Astrocyte (in vitro differentiated cells and primary cell): ENCODE data around the gene C1orf21. TPM values are rescaled to one million over a fixed set of nuclear protein-coding genes. Genes with fewer than 3 reads are reported as not detected.

Experiments used
- DNase-seq: peaks from one replicate; pipeline ENCODE4 v3.0.0-alpha.2; 2010; ENCODE audit warnings: low read depth
- FAIRE-seq: peaks from 2 replicates; lab custom pipeline; 2011; peaks lifted over from hg19 to GRCh38; lab: Jason Lieb, UNC
- H2AFZ ChIP-seq: 2 replicates; pipeline ENCODE4 v1.6.0; 2012; ENCODE audit warnings: low read depth, low read length, inconsistent platforms
- H3K27ac ChIP-seq: 2 replicates; pipeline ENCODE4 v1.5.1; 2011; ENCODE audit warnings: low read depth, low read length, inconsistent platforms
- H3K27me3 ChIP-seq: 2 replicates; pipeline ENCODE4 v1.6.0; 2011; ENCODE audit warnings: low read length, inconsistent platforms; ENCODE audit not compliant: insufficient read depth
- H3K36me3 ChIP-seq: 2 replicates; pipeline ENCODE4 v1.5.1; 2011; ENCODE audit warnings: low read length, inconsistent platforms; ENCODE audit not compliant: insufficient read depth
- H3K4me1 ChIP-seq: 2 replicates; pipeline ENCODE4 v1.5.1; 2011; ENCODE audit warnings: low read length, inconsistent platforms; ENCODE audit not compliant: insufficient read depth
- H3K4me2 ChIP-seq: 2 replicates; pipeline ENCODE4 v1.6.0; 2012; ENCODE audit warnings: low read length, inconsistent platforms
- H3K4me3 ChIP-seq: 2 replicates; pipeline ENCODE4 v1.5.1; 2011; ENCODE audit warnings: low read depth, mild to moderate bottlenecking, low read length, inconsistent platforms; ENCODE audit not compliant: insufficient read depth
- H3K79me2 ChIP-seq: 2 replicates; pipeline ENCODE4 v1.6.0; 2012; ENCODE audit warnings: mild to moderate bottlenecking, low read length, inconsistent platforms; ENCODE audit not compliant: insufficient read depth
- H3K9ac ChIP-seq: 2 replicates; pipeline ENCODE4 v1.6.0; 2012; ENCODE audit warnings: mild to moderate bottlenecking, low read length, inconsistent platforms
- H3K9me3 ChIP-seq: 2 replicates; pipeline ENCODE4 v1.5.1; 2012; ENCODE audit warnings: low read depth, mild to moderate bottlenecking, low read length, inconsistent platforms; ENCODE audit not compliant: insufficient read depth
- H4K20me1 ChIP-seq: 2 replicates; pipeline ENCODE4 v1.6.0; 2012; ENCODE audit warnings: low read length, inconsistent platforms; ENCODE audit not compliant: insufficient read depth
- H3K27ac Mint-ChIP-seq: one replicate; pipeline ENCODE4 v1.8.0; 2021; ENCODE audit warnings: mild to moderate bottlenecking, mixed read lengths; ENCODE audit not compliant: unreplicated experiment
- H3K27me3 Mint-ChIP-seq: one replicate; pipeline ENCODE4 v1.8.0; 2021; ENCODE audit warnings: low read depth, mixed read lengths; ENCODE audit not compliant: unreplicated experiment
- H3K36me3 Mint-ChIP-seq: one replicate; pipeline ENCODE4 v1.8.0; 2021; ENCODE audit warnings: low read depth, mixed read lengths; ENCODE audit not compliant: unreplicated experiment
- H3K4me1 Mint-ChIP-seq: one replicate; pipeline ENCODE4 v1.8.0; 2021; ENCODE audit warnings: low read depth, mixed read lengths; ENCODE audit not compliant: unreplicated experiment
- H3K4me3 Mint-ChIP-seq: one replicate; pipeline ENCODE4 v1.8.0; 2021; ENCODE audit warnings: mild to moderate bottlenecking, moderate library complexity, mixed read lengths; ENCODE audit not compliant: unreplicated experiment
- H3K9me3 Mint-ChIP-seq: one replicate; pipeline ENCODE4 v1.8.0; 2021; ENCODE audit warnings: mild to moderate bottlenecking, mixed read lengths; ENCODE audit not compliant: unreplicated experiment
- CTCF ChIP-seq: IDR thresholded peaks from 2 replicates; pipeline ENCODE4 v1.5.1; 2011; ENCODE audit warnings: low read depth, mild to moderate bottlenecking, inconsistent platforms, low read length, moderate library complexity; ENCODE audit not compliant: insufficient read depth
- EZH2 ChIP-seq: IDR thresholded peaks from 2 replicates; pipeline ENCODE4 v1.6.1; 2012; ENCODE audit warnings: mild to moderate bottlenecking, low read length, inconsistent platforms; ENCODE audit not compliant: insufficient read depth
- total RNA-seq: library from RNA; stranded (reverse); gene quantifications from 2 replicates; pipeline ENCODE4 v1.2.1, GENCODE V29; 2021

Gene C1orf21
- total RNA-seq, 1 donor from 2014 or later = 15.1 TPM

DNA sequence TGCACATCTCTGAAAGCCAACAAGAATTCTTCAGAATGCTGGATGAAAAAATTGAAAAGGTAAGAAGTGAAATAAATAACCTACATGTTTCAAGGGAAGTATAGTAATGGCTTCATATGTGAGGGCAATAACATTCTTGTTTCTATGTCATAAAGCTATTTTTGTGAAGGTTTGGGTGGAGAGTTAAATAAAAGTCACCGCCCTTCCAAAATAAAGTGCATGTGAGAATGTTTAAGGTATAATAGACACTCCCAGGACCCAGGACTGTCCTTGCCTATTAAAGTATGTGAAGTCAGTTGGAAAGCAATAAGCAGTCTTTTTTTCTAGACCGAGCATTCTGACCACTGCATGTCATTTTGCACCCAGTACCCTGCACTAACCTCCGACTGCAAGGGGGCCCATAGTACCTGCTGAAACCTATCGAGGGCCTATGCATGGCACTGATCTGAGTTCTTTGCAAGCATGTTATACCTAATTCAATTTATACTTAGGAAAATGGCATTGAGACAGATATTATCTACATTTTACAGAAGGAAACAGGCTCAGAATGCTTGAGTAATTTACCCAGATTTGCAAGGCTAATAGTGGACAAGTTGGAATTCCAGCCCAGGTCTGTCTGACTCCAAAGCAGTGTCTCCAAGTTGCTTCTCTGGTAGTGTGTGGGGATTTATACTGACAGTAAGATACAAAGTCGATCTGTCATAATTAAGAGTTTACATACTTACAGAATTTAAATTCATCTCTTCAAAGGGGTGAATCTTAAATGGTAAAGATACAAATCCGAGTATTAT is 211.8 kb downstream of the C1orf21 start:
- no peaks in the 10 kb centered on the region for H3K36me3 ChIP-seq
- no peaks in the 10 kb centered on the region for H3K27me3 Mint-ChIP-seq
- no peaks in the 10 kb centered on the region for H3K27me3 ChIP-seq

DNA sequence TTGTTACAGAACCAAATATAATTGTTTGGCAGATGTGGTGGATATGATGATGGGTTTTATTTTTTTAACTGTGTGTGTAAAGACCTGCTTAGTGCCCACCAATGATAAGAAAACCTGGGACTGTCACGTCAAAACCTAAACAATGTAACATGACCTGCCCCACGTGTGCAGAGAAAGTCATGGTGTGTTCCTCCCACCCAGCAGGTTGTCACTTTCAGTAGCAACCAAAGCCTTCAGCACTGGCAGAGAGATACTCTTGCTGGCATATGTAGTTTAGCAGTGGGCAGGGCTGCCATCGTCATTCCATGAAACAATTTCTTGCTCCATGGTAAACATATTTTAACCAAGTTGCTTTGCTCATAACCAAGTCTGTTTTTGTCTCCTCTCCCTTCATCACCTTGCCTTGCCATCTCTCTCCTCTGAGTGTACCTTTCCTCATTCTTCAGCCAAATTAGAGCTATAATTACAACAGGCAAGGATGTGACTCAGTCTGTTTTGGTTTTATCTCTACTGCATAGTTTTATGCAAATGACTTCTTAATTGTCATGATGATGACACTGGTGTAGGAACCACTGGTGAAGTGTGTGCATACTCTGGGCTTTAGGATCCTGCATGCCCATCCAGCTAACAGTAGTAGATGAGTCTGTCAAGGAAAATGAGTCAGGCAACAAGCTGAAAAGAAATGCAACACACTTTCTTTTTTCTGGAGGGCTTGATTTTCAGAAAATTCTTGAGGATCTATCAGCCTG is 217.5 kb downstream of the C1orf21 start:
- TF ChIP-seq EZH2 = no peak
- no peak for TF ChIP-seq CTCF
- Histone ChIP-seq H3K4me1 (no peaks in the 10 kb centered on the region), H3K9me3 (no peaks in the 10 kb centered on the region), H3K36me3 (no peaks in the 10 kb centered on the region), H3K4me3 (no peak overlapping the region), H3K4me2 (no peak overlapping the region), H3K79me2 (no peaks in the 10 kb centered on the region), H3K27ac (no peak overlapping the region), H3K27me3 (no peaks in the 10 kb centered on the region), H3K9ac (no peak overlapping the region), H4K20me1 (no peaks in the 10 kb centered on the region), H2AFZ (no peak overlapping the region)
- no peak overlapping the region for H3K4me3 Mint-ChIP-seq
- H3K9me3 Mint-ChIP-seq = no peaks in the 10 kb centered on the region
- no peaks in the 10 kb centered on the region for H3K27me3 Mint-ChIP-seq
- DNase-seq = no peak
- no peak for FAIRE-seq
- peaks cover 2% of the 10 kb centered on the region for H3K36me3 Mint-ChIP-seq
- peaks cover 2% of the 10 kb centered on the region for H3K4me1 Mint-ChIP-seq
- H3K27ac Mint-ChIP-seq = no peak overlapping the region

More for the DNA sequence above, 211.8 kb downstream of the C1orf21 start:
- Histone ChIP-seq H3K79me2 (no peaks in the 10 kb centered on the region), H3K4me2 (no peak overlapping the region), H4K20me1 (no peaks in the 10 kb centered on the region), H3K9me3 (no peaks in the 10 kb centered on the region), H3K27ac (no peak overlapping the region), H2AFZ (no peak overlapping the region), H3K9ac (no peak overlapping the region), H3K4me3 (no peak overlapping the region), H3K4me1 (peaks cover 3% of the 10 kb centered on the region)
- Mint-ChIP-seq H3K36me3 (no peaks in the 10 kb centered on the region), H3K4me3 (no peak overlapping the region), H3K4me1 (peaks cover 21% of the 10 kb centered on the region), H3K9me3 (no peaks in the 10 kb centered on the region), H3K27ac (no peak overlapping the region)
- FAIRE-seq (peak; percentile 47), DNase-seq (no peak)
- TF ChIP-seq CTCF (no peak), EZH2 (no peak)
